Measurements from ENCODE around the gene RELA.
"Not testable (repeated sequence)": the region's sequence is repeated elsewhere in the genome, so short reads cannot be mapped to it uniquely, and the experiment has no call there.

Gene RELA

DNA sequence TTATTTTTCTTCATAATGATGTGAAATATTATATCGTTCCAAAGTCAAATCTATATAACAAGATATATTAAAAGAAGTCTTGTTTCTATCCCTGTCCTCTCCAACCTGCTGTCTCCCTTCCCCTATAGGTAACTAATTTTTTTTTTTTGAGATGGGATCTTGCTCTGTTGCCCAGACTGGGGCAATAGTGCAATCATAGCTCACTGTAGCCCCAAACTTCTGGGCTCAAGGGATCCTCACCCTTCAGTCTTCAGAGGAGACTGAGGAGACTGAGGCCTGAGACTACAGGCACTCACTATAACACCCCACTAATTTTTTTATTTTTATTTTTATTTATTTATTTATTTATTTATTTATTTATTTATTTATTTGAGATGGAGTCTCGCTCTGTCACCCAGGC lies 10.3 kb upstream of the RELA start:
- FAIRE-seq: no peak

DNA sequence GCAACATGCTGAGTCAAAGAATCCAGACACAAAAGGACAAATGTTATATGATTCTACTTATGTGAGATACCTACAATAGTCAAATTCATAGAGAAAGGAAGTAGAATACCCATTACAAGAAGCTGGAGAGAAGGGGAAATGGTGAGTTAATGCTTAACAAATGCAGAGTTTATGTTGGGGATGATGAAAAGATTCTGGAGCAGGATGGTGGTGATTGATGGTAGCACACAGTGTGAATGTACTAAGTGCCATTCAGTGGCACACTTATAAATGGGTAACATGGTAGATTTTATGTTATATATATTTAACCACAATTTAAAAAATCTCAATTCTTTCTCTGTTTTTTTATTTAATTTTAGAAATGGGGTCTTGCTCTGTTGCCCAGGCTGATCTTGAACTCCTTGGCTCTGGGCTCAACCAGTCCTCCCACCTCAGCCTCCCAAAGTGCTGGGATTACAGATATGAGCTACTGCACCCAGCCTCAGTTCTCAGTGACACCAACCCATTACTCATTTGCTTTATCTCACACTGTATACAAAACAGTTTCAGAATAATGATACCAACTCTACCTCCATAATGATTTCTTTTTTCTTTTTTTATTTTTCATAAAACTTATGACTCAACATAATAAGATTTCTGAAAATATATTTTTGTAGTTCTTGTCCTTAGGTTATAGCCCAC lies 9.6 kb upstream of the RELA start:
- no peak for DNase-seq (ENCODE audit: insufficient read length, low spot score)

More for the DNA sequence above, 10.3 kb upstream of the RELA start:
- DNase-seq (ENCODE audit: insufficient read length, low spot score): no peak

DNA sequence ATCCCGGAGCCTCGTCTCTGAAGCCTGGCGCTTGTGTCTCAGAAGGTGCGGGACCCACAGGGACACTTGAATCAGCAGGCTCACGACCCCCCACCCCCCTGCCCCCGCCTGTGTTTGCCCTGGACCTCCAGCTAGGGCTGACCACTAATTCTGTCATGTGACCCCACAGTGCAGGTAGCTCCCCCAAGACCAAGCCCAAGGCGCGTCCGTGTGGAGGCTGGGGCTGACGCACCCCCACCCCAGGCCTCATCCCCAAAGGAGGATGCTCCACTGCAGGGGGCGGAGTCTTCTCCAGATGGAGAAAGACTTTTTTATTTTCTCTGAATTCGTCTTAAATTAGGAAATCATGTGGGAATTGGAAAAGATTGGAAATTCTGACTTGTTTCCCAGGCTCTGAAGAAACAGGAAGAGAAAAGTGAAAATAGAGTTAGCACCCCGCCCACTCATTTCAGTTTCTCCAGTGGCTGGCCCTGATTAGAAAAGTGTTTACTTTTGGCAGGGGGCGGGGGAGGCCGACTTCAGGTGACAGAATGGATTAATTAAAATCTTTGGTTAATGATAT lies 1.0 kb upstream of the RELA start:
- DNase-seq (ENCODE audit: insufficient read length, low spot score) (no peak), FAIRE-seq (peak; percentile 31)

More for the DNA sequence above, 9.6 kb upstream of the RELA start:
- FAIRE-seq: no peak

DNA sequence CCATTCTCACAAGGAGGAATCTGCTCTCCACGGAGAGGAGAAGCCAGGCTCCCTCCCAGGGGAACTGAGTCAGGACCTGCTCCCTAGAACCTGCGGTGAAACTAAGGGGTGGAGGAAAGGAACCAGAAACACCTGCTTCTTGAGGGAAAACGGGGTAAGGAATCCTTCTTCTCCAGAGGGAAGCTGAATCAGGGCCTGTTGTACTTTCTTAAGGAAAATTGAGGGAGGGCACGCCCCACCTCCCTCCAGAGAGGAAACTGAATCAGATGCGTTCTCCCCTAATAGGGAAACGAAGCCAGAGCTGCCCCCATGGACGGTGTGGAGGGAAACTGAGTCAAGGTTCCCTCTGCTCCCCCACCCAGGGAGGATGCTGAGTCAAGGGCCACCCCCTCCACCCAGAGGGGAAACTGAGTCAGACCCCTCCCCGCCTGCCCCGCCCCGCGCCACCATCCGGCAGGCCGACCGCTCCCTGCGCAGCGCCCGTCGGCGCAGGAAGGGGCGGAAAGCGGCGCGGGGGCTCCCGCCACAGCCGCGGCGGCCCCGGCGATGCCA lies 393 bp downstream of the RELA start:
- no peak for DNase-seq (ENCODE audit: insufficient read length, low spot score)

DNA sequence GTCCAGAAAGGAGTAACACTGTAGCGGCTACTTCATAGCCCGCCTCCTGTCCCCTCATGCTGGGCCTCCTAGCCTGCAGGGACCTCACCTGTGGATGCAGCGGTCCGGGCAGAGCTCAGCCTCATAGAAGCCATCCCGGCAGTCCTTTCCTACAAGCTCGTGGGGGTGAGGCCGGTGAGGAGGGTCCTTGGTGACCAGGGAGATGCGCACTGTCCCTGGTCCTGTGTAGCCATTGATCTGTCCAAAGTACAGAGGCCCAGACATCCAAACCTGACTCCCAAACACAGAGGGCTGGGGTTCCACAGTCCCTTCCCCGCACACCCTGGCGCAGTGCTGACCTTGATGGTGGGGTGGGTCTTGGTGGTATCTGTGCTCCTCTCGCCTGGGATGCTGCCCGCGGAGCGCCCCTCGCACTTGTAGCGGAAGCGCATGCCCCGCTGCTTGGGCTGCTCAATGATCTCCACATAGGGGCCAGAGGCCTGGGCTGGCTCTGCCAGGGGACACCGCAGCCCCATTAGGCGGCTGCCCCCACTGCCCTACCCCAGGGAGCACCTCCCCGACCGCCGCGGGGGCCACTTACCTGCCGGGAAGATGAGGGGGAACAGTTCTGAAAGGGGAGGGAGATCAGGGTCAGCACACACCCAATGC lies 993 bp downstream of the RELA start:
- FAIRE-seq (no peak), DNase-seq (ENCODE audit: insufficient read length, low spot score) (no peak)

More for the DNA sequence above, 393 bp downstream of the RELA start:
- peak; percentile 55 for FAIRE-seq

DNA sequence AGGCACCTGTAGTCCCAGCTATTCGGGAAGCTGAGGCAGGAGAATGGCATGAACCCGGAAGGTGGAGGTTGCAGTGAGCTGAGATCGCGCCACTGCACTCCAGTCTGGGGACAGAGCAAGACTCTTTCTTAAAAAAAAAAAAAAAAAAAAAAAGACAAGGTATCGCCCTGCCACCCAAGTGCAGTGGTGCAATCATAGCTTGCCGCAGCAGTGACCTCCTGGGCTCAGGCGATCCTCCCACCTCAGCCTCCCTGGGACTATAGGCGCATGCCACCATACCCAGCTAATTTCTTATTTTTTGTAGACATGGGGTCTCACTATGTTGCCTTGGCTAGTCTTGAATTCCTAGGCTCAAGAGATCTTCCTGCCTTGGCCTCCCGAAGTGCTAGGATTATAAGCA lies 1.8 kb downstream of the RELA start:
- FAIRE-seq; DNase-seq (ENCODE audit: insufficient read length, low spot score): not testable (repeated sequence)

DNA sequence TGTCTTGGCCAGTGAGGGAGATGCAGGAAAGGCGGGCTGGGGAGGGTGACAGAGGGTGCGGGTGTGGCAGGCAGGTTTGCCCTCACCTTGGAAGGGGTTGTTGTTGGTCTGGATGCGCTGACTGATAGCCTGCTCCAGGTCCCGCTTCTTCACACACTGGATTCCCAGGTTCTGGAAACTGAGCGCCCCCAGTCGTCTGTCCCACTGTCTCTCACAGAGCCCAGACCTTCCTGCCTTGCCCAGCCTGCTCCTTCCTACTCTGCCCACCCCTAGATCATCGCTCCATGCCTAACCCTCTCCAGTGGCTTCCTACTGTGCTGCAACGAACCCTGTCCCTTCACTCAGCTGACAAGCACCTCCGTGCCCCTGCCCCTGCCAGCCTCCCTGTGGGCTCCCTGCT lies 2.7 kb downstream of the RELA start:
- no peak for FAIRE-seq

DNA sequence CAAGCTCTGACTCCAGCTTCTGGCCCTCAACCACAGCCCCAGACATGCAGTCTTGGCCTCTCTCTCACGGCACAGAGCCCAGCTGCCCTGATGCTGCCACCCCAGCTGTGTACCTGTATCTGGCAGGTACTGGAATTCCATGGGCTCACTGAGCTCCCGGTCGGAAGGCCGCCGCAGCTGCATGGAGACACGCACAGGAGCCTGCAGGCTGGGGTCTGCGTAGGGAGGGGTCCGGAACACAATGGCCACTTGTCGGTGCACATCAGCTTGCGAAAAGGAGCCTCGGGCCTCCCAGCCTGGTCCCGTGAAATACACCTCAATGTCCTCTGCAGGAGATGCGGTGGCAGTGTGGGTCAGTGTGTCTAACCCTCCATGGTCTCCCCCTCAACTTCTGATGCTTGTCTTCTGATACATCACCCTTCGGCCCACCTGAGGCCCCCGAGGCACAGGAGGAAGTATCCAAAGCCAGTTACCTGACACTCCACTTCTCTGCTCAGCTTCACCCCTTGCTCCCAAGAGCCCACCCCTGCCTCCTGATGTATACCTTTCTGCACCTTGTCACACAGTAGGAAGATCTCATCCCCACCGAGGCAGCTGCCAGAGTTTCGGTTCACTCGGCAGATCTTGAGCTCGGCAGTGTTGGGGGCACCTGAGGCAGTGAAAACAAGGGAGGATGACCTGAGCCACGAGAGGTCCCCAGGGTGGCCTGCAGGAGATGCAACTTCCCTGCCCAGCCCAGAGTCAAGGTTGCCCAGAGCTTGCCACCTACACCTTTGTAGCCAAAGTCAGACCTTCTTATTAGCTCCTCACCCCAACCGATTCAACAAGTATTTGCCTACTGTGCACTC lies 4.3 kb downstream of the RELA start:
- no peak for DNase-seq (ENCODE audit: insufficient read length, low spot score)
- FAIRE-seq: no peak

More for the DNA sequence above, 2.7 kb downstream of the RELA start:
- DNase-seq (ENCODE audit: insufficient read length, low spot score): no peak

DNA sequence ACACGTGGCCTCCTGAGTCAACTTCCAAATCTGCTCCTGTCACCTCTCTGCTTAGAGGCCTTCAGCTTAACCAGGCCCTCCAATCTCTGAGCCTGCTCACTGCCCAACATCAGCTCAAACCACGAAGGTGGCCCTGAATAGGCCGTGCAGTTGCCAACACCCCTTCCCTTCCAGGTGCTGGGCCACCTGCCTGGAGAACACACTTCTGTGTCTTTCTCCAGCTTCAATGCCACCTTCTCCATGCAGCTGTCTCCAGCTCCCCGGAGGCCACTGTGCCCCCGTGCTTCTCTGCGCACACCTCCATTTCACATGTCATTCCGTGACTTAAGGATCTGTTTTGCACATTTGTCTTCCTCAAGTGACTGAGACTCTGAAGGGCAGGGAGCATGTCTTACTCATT lies 5.3 kb downstream of the RELA start:
- FAIRE-seq (no peak), DNase-seq (ENCODE audit: insufficient read length, low spot score) (no peak)

DNA sequence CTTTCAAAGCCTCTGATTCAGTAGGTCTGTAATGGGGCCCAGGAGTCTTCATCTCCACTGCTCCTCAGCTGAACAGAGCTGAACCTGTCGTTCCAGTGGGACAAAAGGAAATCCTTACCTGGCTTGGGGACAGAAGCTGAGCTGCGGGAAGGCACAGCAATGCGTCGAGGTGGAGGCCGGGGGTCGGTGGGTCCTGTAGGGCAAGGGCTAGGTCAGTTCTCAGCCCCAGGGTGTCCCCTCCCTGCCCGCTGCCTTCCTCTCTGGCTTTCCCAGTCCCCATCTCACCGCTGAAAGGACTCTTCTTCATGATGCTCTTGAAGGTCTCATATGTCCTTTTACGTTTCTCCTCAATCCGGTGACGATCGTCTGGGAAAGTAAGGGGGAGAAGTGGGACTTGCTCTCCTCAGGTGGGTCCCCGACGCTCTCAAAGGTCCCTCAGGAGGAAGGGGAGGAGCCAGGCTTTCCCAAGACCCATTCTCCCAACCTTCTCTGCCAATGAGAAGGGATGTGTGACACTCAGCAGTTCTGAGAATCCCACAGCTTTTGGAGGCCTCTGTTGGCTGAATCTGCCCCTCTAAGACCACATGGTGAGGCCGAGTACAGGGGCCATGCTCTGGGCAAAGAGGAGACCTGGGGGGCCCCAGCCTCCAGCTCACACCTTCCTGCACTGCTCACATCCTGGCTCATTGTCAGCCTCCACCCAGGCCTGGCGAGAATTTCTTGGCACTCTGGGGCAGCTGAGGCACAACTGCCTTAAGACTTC lies 7.0 kb downstream of the RELA start:
- FAIRE-seq (no peak), DNase-seq (ENCODE audit: insufficient read length, low spot score) (no peak)

DNA sequence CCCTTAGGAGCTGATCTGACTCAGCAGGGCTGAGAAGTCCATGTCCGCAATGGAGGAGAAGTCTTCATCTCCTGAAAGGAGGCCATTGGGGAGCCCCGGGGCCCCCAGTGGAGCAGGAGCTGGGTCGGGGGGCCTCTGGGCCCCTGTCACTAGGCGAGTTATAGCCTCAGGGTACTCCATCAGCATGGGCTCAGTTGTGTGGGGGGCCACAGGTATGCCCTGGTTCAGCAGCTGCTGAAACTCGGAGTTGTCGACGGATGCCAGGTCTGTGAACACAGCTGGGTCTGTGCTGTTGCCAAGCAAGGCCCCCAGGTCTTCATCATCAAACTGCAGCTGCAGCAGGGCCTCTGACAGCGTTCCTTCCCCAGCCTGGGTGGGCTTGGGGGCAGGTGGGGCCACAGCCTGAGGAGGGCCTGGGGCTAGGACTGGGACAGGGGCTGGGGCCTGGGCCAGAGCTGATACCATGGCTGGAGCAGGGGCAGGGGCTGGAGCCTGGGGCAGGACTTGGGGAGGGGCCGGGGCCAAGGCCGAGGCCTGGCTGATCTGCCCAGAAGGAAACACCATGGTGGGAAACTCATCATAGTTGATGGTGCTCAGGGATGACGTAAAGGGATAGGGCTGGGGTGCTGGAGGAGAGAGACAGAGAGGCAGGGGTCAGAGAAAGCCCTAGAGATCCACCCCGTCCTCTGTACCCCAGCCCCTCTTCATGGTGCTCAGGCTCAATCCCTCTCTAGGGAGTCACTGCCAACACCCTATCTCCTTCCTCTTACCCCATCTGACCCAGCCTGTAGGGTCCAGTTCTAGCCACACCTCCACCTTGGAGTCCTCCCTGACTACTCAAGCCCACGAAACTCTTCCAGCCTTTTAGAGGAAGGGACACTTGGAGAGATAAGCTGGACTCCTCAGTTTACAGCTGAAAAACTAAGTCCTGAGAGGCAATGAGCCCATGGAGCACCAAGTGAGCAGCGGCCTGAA lies 8.1 kb downstream of the RELA start:
- DNase-seq (ENCODE audit: insufficient read length, low spot score) (no peak), FAIRE-seq (no peak)

DNA sequence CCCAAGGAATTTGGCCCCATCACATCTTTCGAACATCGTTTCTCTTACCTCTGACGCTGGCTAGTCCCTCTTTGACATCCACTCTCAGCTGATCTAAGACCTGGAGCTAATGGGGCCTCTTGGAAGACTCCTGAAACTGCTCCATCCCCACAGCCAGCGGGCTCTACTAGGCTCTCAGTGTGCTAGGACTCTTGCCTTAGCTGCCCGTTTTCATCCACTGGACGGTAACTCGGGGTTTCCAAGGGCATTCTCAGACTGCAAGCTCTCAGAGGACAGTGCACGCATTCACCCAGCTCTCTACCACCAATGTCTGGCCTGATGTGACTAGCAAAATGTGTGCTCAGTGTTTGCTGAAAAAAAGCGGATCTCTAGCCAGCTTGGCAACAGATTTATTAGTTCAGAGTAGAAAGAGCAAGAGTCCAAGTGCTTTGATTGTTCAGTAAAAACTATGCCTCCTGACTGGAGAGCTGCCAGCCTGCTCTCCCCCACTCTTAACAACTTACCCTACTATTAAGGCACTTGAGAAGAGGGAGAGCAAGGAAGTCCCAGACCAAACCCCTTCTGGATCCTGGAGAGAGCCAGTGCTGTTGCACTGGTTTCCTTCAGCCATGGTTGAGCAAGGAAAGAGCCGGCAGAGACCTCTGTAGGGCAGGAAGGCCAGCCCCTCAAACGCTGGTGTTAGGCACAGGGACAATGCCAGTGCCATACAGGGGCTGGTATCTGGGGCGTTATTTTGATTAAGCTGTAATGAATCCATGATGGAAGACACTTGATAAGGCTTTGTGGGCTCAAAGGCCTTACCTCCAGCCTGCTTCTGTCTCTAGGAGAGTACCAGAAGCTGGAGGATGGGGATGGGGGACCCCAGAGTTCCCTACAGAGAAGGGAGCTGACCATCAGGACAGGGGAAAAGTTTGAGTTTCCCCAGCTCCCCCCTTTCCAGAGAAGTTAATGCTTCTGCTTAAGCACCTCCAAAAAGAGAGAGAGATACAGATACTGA lies 9.2 kb downstream of the RELA start:
- DNase-seq (ENCODE audit: insufficient read length, low spot score) (no peak), FAIRE-seq (no peak)

DNA sequence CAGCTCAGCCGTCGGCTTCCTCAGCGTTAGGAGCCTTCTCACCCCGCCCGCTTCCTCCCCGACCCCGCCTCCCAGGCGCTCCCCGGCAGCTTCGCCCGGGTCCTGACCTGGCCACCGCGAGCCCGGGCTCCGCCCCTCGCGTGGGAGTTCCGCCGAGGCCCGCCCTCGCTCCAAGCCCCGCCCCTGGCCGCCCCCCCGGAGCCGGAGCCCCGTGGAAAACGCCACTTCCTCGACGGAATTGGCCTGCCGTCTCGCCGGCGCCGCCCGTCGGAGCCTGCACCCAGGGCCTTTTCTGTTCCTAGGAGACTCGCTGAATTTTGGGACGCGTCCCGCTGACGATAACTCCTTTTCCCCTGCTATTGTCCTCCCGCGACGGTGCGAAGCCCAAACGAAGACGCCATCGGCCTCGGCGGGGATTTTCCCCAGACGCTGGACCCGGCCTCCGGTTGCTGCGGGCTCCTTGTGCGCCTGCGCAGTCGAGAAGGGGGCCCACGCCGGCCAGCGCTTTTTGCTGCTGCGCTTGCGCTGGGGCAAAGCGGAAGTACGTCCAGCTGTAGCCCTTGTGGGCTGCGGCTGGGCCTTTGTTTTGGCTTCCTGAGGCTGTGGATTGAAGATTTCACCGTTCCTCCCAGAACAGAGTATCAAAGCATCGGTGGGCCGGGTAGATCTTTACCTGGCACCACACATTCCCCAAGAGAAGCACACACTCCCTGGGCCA lies 10.0 kb downstream of the RELA start:
- FAIRE-seq (peak; percentile 97), DNase-seq (ENCODE audit: insufficient read length, low spot score) (peak; percentile 99)

DNA sequence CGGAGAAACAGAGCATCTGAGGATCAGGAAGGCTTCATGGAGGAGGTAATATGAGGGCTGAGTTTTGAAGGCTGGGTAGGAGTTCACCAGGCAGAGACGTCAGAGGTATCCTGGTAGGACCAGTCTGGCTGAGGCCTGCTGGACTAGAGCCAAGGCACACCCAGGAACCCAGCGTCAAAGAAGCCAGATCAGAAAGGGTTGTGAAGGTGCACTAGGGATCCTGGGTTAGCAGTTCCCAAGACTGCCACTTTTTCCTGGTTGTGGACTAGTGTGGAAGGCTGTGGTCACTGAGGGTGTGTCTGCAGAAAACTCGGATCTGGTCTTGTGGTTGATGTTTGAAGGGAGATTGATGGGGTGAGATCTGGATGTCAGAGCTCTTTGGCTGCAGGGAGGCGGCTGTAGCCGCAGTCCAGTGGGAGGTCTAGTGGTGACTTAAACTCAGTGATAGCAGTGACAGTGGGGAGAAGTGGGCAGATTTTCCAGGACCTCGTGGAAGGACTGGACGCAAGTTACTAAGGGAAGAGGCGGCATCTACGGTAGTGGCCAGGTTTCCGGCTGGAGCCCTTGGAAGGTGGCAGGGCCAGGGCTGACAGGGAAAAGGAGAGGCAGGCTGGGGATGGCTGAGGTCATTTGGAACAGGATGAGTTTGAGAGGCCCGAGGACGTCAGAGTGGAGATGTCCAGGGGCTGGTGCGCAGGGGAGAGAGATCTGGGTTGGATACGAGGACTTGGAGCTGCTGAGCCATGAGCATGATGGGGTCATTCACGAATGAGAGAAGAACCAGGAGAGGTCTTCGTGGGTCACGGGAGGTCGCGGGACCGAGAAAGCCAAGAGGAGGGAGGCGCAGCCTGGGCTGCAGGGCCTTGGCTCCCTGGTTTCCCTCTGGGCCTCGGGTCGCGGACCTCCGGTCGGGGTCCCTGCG lies 10.9 kb downstream of the RELA start:
- FAIRE-seq: no peak

DNA sequence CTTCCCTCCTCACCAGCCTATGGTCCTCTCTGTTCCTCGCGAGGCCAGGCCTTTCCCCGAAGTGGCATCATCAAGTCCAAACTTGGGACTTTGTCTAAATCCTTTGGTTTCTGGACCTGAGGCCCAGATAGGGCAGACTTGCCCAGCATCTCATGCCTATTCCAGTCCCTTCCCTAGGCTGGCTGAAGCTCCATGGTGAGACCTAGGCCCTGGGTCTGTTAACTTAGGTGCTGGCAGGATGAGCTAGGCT lies 11.5 kb downstream of the RELA start:
- FAIRE-seq (no peak), DNase-seq (ENCODE audit: insufficient read length, low spot score) (no peak)

More for the DNA sequence above, 10.9 kb downstream of the RELA start:
- DNase-seq (ENCODE audit: insufficient read length, low spot score): no peak

DNA sequence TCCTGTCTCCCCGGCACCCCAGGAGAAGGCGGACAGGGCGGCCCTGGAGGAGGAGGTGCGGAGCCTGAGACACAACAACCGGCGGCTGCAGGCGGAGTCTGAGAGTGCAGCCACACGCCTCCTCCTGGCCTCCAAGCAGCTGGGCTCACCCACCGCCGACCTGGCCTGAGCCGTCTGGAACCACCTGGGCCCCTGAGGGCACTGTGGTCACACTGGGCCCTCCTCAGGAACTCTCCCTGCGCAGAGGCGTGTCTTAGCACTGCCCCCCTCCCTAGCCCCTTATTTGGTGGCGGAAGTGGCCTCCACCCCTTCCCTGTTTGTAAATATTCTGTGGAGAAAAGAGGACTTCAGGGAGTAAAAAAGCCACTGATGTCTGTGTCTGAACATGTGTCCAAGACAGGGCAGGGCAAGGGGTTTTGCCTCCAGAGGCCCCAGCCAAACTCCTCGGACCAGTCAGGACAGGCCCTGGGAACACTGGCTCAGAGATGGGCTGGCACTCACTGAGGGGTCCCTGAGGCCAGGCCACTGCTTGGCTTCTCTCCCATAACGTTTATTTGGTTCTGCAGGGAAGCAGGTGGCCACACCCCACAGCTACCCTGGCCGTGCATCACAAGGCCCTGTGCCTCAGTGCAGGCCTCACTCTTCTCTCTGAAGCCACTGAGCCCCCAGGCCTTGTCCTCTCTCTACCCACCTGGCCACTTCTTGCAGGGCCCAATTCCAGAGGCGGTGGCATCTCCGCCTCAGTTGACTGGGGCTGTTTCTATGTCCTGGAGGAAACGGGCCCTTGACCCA lies 12.0 kb downstream of the RELA start:
- no peak for FAIRE-seq
- DNase-seq (ENCODE audit: insufficient read length, low spot score): no peak

Data from GM19239 (cell line).